ENCODE results near the gene LITAF.

GRCh38 chr16:11613381-11614303, 26.9 kb upstream of the LITAF start:
- TF ChIP-seq REST (IDR thresholded peaks at IDR 0.05; ENCODE audit: borderline replicate concordance) (no peak), CTCF (IDR thresholded peaks at IDR 0.05; ENCODE audit: poor library complexity, severe bottlenecking) (no peak)
